ENCODE measurements around the gene CHIC2.
"Not testable (repeated sequence)": the region's sequence is repeated elsewhere in the genome, so short reads cannot be mapped to it uniquely, and the experiment has no call there.

The CHIC2 gene

GRCh38 chr4:54064317-54065111 is at the start of gene CHIC2:
Gene CHIC2 (minus strand): TSS chr4:54064605. CDS start chr4:54064300, 305 bp downstream.
- peak; percentile 92 for DNase-seq (ENCODE audit: low read depth)

- DNase-seq (ENCODE audit: low read depth): not testable (repeated sequence)
Observed at GRCh38 chr4:54113206-54113605, 48.8 kb upstream of the CHIC2 start.

GRCh38 chr4:54110019-54110416 is 45.6 kb upstream of the CHIC2 start:
- no peak for DNase-seq (ENCODE audit: low read depth)

- DNase-seq (ENCODE audit: low read depth): no peak
Observed at GRCh38 chr4:54109241-54110018, 45.0 kb upstream of the CHIC2 start.

- DNase-seq (ENCODE audit: low read depth): no peak
Observed at GRCh38 chr4:54107951-54108748, 43.7 kb upstream of the CHIC2 start.

- no peak for DNase-seq (ENCODE audit: low read depth)
Observed at GRCh38 chr4:54104907-54105306, 40.5 kb upstream of the CHIC2 start.

GRCh38 chr4:54103190-54103574 is 38.8 kb upstream of the CHIC2 start:
- no peak for DNase-seq (ENCODE audit: low read depth)

GRCh38 chr4:54102531-54103106 is 38.2 kb upstream of the CHIC2 start:
- DNase-seq (ENCODE audit: low read depth): no peak

GRCh38 chr4:54101190-54102041 is 37.0 kb upstream of the CHIC2 start:
- no peak for DNase-seq (ENCODE audit: low read depth)

- DNase-seq (ENCODE audit: low read depth): no peak
Observed at GRCh38 chr4:54100595-54101189, 36.3 kb upstream of the CHIC2 start.

- DNase-seq (ENCODE audit: low read depth): no peak
Observed at GRCh38 chr4:54099748-54100574, 35.6 kb upstream of the CHIC2 start, which contains the start of gene GSX2. Gene GSX2 (plus strand): TSS chr4:54100163. CDS start chr4:54100345, 182 bp downstream.

- DNase-seq (ENCODE audit: low read depth): no peak
Observed at GRCh38 chr4:54099287-54099747, 34.9 kb upstream of the CHIC2 start.

GRCh38 chr4:54098375-54098774 is 34.0 kb upstream of the CHIC2 start:
- no peak for DNase-seq (ENCODE audit: low read depth)

GRCh38 chr4:54097152-54097551 is 32.7 kb upstream of the CHIC2 start:
- no peak for DNase-seq (ENCODE audit: low read depth)

- no peak for DNase-seq (ENCODE audit: low read depth)
Observed at GRCh38 chr4:54096295-54096962, 32.0 kb upstream of the CHIC2 start.

- DNase-seq (ENCODE audit: low read depth): no peak
Observed at GRCh38 chr4:54095110-54095825, 30.9 kb upstream of the CHIC2 start.

GRCh38 chr4:54094451-54094850 is 30.0 kb upstream of the CHIC2 start:
- no peak for DNase-seq (ENCODE audit: low read depth)

All from activated T-cell treated with anti-CD3 and anti-CD28 coated beads for 24 hours (primary cell).